Endothelial cell of umbilical vein (primary cell): ENCODE results near the gene KCNV2. TPM values are rescaled to one million over a fixed set of nuclear protein-coding genes. Genes with fewer than 3 reads are reported as not detected.

ENCODE experiments used
- BruUV-seq: library from RNA; stranded (reverse); fragments of 400-500 nt; replicated peaks from 2 replicates; lab custom pipeline; 2021; lab: Mats Ljungman, UMichigan
- CTCF ChIA-PET: fragments of 300-600, 350-600 bp; sonication (Branson Sonifier 250); formaldehyde crosslinking; loops from one replicate; lab custom pipeline; 2021; ENCODE audit warnings: antibody characterized with exemption, inconsistent platforms; lab: Charles Lee
- POLR2A ChIA-PET: fragments of 300-600, 350-600 bp; sonication (Branson Sonifier 250); formaldehyde crosslinking; loops from one replicate; lab custom pipeline; 2021; ENCODE audit warnings: antibody characterized with exemption, inconsistent platforms; lab: Charles Lee
- DNase-seq: peaks from one replicate; pipeline ENCODE4 v3.0.0-alpha.2; 2011; ENCODE audit warnings: low read depth, low spot score
- FAIRE-seq: peaks from 2 replicates; lab custom pipeline; 2011; peaks lifted over from hg19 to GRCh38; lab: Jason Lieb, UNC
- H2AFZ ChIP-seq: 2 replicates; pipeline ENCODE4 v1.6.0; 2012; ENCODE audit warnings: low read depth, low read length, control low read depth, inconsistent platforms
- H3K27ac ChIP-seq: 2 replicates; pipeline ENCODE4 v1.5.1; 2011; ENCODE audit warnings: low read depth, mild to moderate bottlenecking, control low read depth, low read length, moderate library complexity; ENCODE audit not compliant: insufficient read depth
- H3K27me3 ChIP-seq, 2 experiments: 2 replicates each; pipeline versions ENCODE4 v1.6.0 to v1.6.1; 2011; ENCODE audit warnings: low read length in 2 of 2, mixed read lengths in 1 of 2; ENCODE audit not compliant: control insufficient read depth in 2 of 2, insufficient read depth in 2 of 2
- H3K36me3 ChIP-seq, 2 experiments: 2 replicates in 1 of 2; 3 replicates in 1 of 2; pipeline ENCODE4 v1.5.1; 2011; ENCODE audit warnings: low read length in 2 of 2, mild to moderate bottlenecking in 1 of 2, moderate library complexity in 1 of 2; ENCODE audit not compliant: control insufficient read depth in 2 of 2, insufficient read depth in 2 of 2; ENCODE audit errors: extremely low read depth in 1 of 2
- H3K4me1 ChIP-seq: 3 replicates; pipeline ENCODE4 v1.5.1; 2011; ENCODE audit warnings: mild to moderate bottlenecking, low read length; ENCODE audit not compliant: control insufficient read depth, insufficient read depth; ENCODE audit errors: extremely low read depth
- H3K4me2 ChIP-seq: 2 replicates; pipeline ENCODE4 v1.6.1; 2011; ENCODE audit warnings: low read length, control low read depth, mixed read lengths; ENCODE audit not compliant: insufficient read depth
- H3K4me3 ChIP-seq, 3 experiments: fragments of 200-600 bp in 1 of 3; sonication (generic), shearing (Covaris generic) in 1 of 3; replicated peaks in 1 of 3; 2 replicates each; pipeline ENCODE4 v1.5.1; 2011 to 2016; ENCODE audit warnings: control low read depth in 3 of 3, low read length in 3 of 3, mild to moderate bottlenecking in 2 of 3, inconsistent platforms in 1 of 3, low read depth in 1 of 3, moderate library complexity in 1 of 3; ENCODE audit not compliant: insufficient read depth in 1 of 3
- H3K79me2 ChIP-seq: 2 replicates; pipeline ENCODE4 v1.6.0; 2012; ENCODE audit warnings: low read length, inconsistent platforms; ENCODE audit not compliant: control insufficient read depth, insufficient read depth
- H3K9ac ChIP-seq: replicated peaks from 2 replicates; pipeline ENCODE3; 2011; ENCODE audit warnings: low read length, control low read depth; ENCODE audit not compliant: insufficient read depth; ENCODE audit errors: extremely low read depth
- H3K9me1 ChIP-seq: replicated peaks from 3 replicates; pipeline ENCODE4 v1.6.0; 2011; ENCODE audit warnings: mild to moderate bottlenecking, low read length; ENCODE audit not compliant: control insufficient read depth, insufficient read depth; ENCODE audit errors: extremely low read depth
- H3K9me3 ChIP-seq: replicated peaks from 2 replicates; pipeline ENCODE4 v1.5.1; 2012; ENCODE audit warnings: low read length, inconsistent platforms; ENCODE audit not compliant: control insufficient read depth, insufficient read depth
- H4K20me1 ChIP-seq: replicated peaks from 2 replicates; pipeline ENCODE3; 2011; ENCODE audit warnings: mild to moderate bottlenecking, low read length; ENCODE audit not compliant: control insufficient read depth, insufficient read depth; ENCODE audit errors: extremely low read depth
- CTCF ChIP-seq, 2 donors: IDR thresholded peaks; 1 replicate in 1 of 2; 2 replicates in 1 of 2; pipeline ENCODE4 v1.5.1; 2011; ENCODE audit warnings: low read length in 2 of 2, mild to moderate bottlenecking in 2 of 2, moderate library complexity in 2 of 2, control low read depth in 1 of 2, inconsistent platforms in 1 of 2, low read depth in 1 of 2; ENCODE audit not compliant: insufficient read depth in 1 of 2; ENCODE audit errors: extremely low read depth in 1 of 2
- EZH2 ChIP-seq: IDR thresholded peaks from 2 replicates; pipeline ENCODE4 v1.6.1; 2012; ENCODE audit warnings: borderline replicate concordance, low read depth, mild to moderate bottlenecking, moderate library complexity, low read length, inconsistent platforms; ENCODE audit not compliant: severe bottlenecking
- FOS ChIP-seq: IDR thresholded peaks from 2 replicates; pipeline ENCODE4 v1.6.1; 2011; ENCODE audit warnings: mild to moderate bottlenecking, low read length, moderate library complexity, borderline replicate concordance; ENCODE audit not compliant: insufficient read depth
- GATA2 ChIP-seq: IDR thresholded peaks from 2 replicates; pipeline ENCODE4 v1.7.0; 2011; ENCODE audit warnings: low read depth, mild to moderate bottlenecking, moderate library complexity, mixed read lengths, low read length; ENCODE audit not compliant: insufficient read length, insufficient read depth
- JUN ChIP-seq: IDR thresholded peaks from 2 replicates; pipeline ENCODE4 v1.6.1; 2011; ENCODE audit warnings: borderline replicate concordance, low read depth; ENCODE audit not compliant: insufficient read length, insufficient read depth
- MAX ChIP-seq: IDR thresholded peaks from 2 replicates; pipeline ENCODE4 v1.6.1; 2011; ENCODE audit not compliant: insufficient read depth, insufficient read length
- MYC ChIP-seq: IDR thresholded peaks from one replicate; pipeline ENCODE4 v1.6.1; 2011; ENCODE audit warnings: mild to moderate bottlenecking, low read depth, low read length
- POLR2A ChIP-seq: IDR thresholded peaks from 2 replicates; pipeline ENCODE4 v1.6.1; 2012; ENCODE audit warnings: low read depth, mild to moderate bottlenecking, control low read depth, low read length
- POLR2AphosphoS5 ChIP-seq: IDR thresholded peaks from 2 replicates; pipeline ENCODE4 v1.6.1; 2012; ENCODE audit warnings: low read depth, mild to moderate bottlenecking, control low read depth, low read length, moderate library complexity; ENCODE audit not compliant: insufficient read depth
- dilution Hi-C: fragments of 300-500 bp; cut with MboI; formaldehyde crosslinking; loops from one replicate; pipeline ENCODE4 v1.15.0; 2019; ENCODE audit warnings: low sequenced_read_pairs; ENCODE audit not compliant: extremely low pct_ligation_motif_present
- intact Hi-C: fragments of 100-400 bp; cut with micrococcal nuclease; formaldehyde crosslinking; loops from one replicate; pipeline ENCODE4 v1.10.0; 2022
- polyA plus RNA-seq, 4 experiments: library from polyadenylated mRNA; depleted of rRNA in 3 of 4; stranded (reverse) in 3 of 4; unstranded in 1 of 4; fragments of >200 nt; gene quantifications; 2 replicates each; pipeline versions ENCODE4 v1.2.1 to v1.2.3, GENCODE V29; 2011 to 2012; ENCODE audit warnings: missing spikeins in 1 of 4
- total RNA-seq: library from RNA; stranded (reverse); gene quantifications from 2 replicates; pipeline ENCODE4 v1.2.3, GENCODE V29; 2021

KCNV2 gene
- total and polyA plus RNA-seq, 2 donors (not counting 3 experiments of a cell fraction or from before 2014, with no cell fraction given) = not detected

GRCh38 chr9:2697492-2697891, 19.8 kb upstream of the KCNV2 start:
- TF ChIP-seq POLR2AphosphoS5 (no peak), POLR2A (no peak), MYC (no peak), EZH2 (no peak), CTCF (IDR thresholded peaks at IDR 0.05; ENCODE audit: extremely low read depth in 1 of 2, insufficient read depth in 1 of 2, low read depth in 1 of 2, low read length in 2 of 2) (no peak), GATA2 (no peak), MAX (no peak), FOS (no peak), JUN (no peak)
- H3K4me3 ChIP-seq = no peak overlapping the region
- no peaks in the 10 kb centered on the region for H4K20me1 ChIP-seq
- H3K4me2 ChIP-seq = no peak overlapping the region
- intact Hi-C loops = no loop called here
- no peak overlapping the region for H2AFZ ChIP-seq
- no TSS peak for BruUV-seq
- dilution Hi-C loops = no loop called here
- H3K79me2 ChIP-seq = no peaks in the 10 kb centered on the region
- H3K4me1 ChIP-seq = no peaks in the 10 kb centered on the region
- FAIRE-seq (no peak), DNase-seq (no peak)
- ChIA-PET POLR2A (no interaction called here), CTCF (no interaction called here)
- H3K27me3 ChIP-seq = no peaks in the 10 kb centered on the region
- no peaks in the 10 kb centered on the region for H3K9me3 ChIP-seq
- no peaks in the 10 kb centered on the region for H3K36me3 ChIP-seq
- H3K9me1 ChIP-seq = no peaks in the 10 kb centered on the region
- H3K27ac ChIP-seq = no peak overlapping the region
- H3K9ac ChIP-seq = no peak overlapping the region
